MM.1S (cell line): Measurements from ENCODE around the gene NTN1.
"Not testable (repeated sequence)": the region's sequence is repeated elsewhere in the genome, so short reads cannot be mapped to it uniquely, and the experiment has no call there.

ENCODE experiments used
- DNase-seq: peaks from one replicate; pipeline ENCODE4 v3.0.0-alpha.2; 2015
- H2AFZ ChIP-seq: fragments of 300-600 bp; sonication (generic); 2 replicates; pipeline ENCODE4 v1.6.0; 2016; ENCODE audit warnings: antibody characterized with exemption, low read length
- H3F3A ChIP-seq: fragments of 300-600 bp; sonication (generic); 2 replicates; pipeline ENCODE4 v1.6.1; 2016; ENCODE audit warnings: mild to moderate bottlenecking, antibody characterized with exemption, low read length, moderate library complexity, mixed read lengths; ENCODE audit not compliant: insufficient read depth
- H3K27ac ChIP-seq: fragments of 300-600 bp; sonication (generic); 2 replicates; pipeline ENCODE4 v1.5.1; 2016; ENCODE audit warnings: mild to moderate bottlenecking, low read length
- H3K27me3 ChIP-seq: fragments of 300-600 bp; sonication (generic); replicated peaks from 2 replicates; pipeline ENCODE4 v1.6.0; 2016; ENCODE audit warnings: low read length; ENCODE audit not compliant: insufficient read depth
- H3K36me3 ChIP-seq: fragments of 300-600 bp; sonication (generic); replicated peaks from 2 replicates; pipeline ENCODE4 v1.6.1; 2016; ENCODE audit warnings: mild to moderate bottlenecking, low read length, mixed read lengths; ENCODE audit not compliant: insufficient read depth
- H3K4me1 ChIP-seq: fragments of 300-600 bp; sonication (generic); 2 replicates; pipeline ENCODE4 v1.6.1; 2016; ENCODE audit warnings: low read length, mixed read lengths
- H3K4me2 ChIP-seq: fragments of 300-600 bp; sonication (generic); 2 replicates; pipeline ENCODE4 v1.6.0; 2016; ENCODE audit warnings: low read depth, low read length
- H3K4me3 ChIP-seq: fragments of 300-600 bp; sonication (generic); 2 replicates; pipeline ENCODE4 v1.5.1; 2016; ENCODE audit warnings: low read length, mixed read lengths
- H3K79me2 ChIP-seq: fragments of 300-600 bp; sonication (generic); 2 replicates; pipeline ENCODE4 v1.6.1; 2016; ENCODE audit warnings: mixed run types, low read length, mixed read lengths
- H3K9ac ChIP-seq: fragments of 300-600 bp; sonication (generic); 2 replicates; pipeline ENCODE4 v1.6.1; 2016; ENCODE audit warnings: low read length, mixed read lengths
- H3K9me2 ChIP-seq: fragments of 300-600 bp; sonication (generic); replicated peaks from 2 replicates; pipeline ENCODE4 v1.6.1; 2016; ENCODE audit warnings: mild to moderate bottlenecking, low read length, mixed read lengths; ENCODE audit not compliant: insufficient read depth
- H3K9me3 ChIP-seq: fragments of 300-600 bp; sonication (generic); replicated peaks from 2 replicates; pipeline ENCODE4 v1.6.1; 2016; ENCODE audit warnings: mild to moderate bottlenecking, low read length, mixed read lengths; ENCODE audit not compliant: insufficient read depth
- H4K20me1 ChIP-seq: fragments of 300-600 bp; sonication (generic); 2 replicates; pipeline ENCODE4 v1.6.1; 2016; ENCODE audit warnings: mild to moderate bottlenecking, low read length, moderate library complexity, mixed read lengths; ENCODE audit not compliant: insufficient read depth
- CTCF ChIP-seq: fragments of 300-600 bp; sonication (generic); IDR thresholded peaks from 2 replicates; pipeline ENCODE4 v1.5.1; 2016; ENCODE audit warnings: antibody characterized with exemption, low read length, mixed read lengths
- EZH2 ChIP-seq: fragments of 300-600 bp; sonication (generic); optimal IDR thresholded peaks from 2 replicates; pipeline ENCODE3; 2017; ENCODE audit warnings: low read depth, mild to moderate bottlenecking, antibody characterized with exemption, low read length, mixed read lengths
- EZH2phosphoT487 ChIP-seq: fragments of 300-600 bp; sonication (generic); IDR thresholded peaks from 2 replicates; pipeline ENCODE4 v1.6.1; 2018; ENCODE audit warnings: antibody characterized with exemption, low read length

The NTN1 gene

GRCh38 chr17:8979715-8980114 is 41.6 kb upstream of the NTN1 start:
- Histone ChIP-seq H3K36me3 (no peaks in the 10 kb centered on the region), H3K4me3 (no peak overlapping the region), H3F3A (no peaks in the 10 kb centered on the region), H4K20me1 (no peaks in the 10 kb centered on the region), H2AFZ (no peak overlapping the region), H3K9me2 (no peaks in the 10 kb centered on the region), H3K9me3 (no peaks in the 10 kb centered on the region), H3K27me3 (no peaks in the 10 kb centered on the region), H3K4me2 (no peak overlapping the region), H3K4me1 (no peaks in the 10 kb centered on the region), H3K79me2 (no peaks in the 10 kb centered on the region), H3K9ac (no peak overlapping the region), H3K27ac (no peak overlapping the region)
- no peak for TF ChIP-seq EZH2
- TF ChIP-seq CTCF = no peak
- TF ChIP-seq EZH2phosphoT487 = no peak
- DNase-seq = no peak

- Histone ChIP-seq H3K9me2 (no peaks in the 10 kb centered on the region), H3K4me3 (no peak overlapping the region), H3F3A (no peaks in the 10 kb centered on the region), H3K36me3 (no peaks in the 10 kb centered on the region), H3K79me2 (no peaks in the 10 kb centered on the region), H2AFZ (no peak overlapping the region), H3K27ac (no peak overlapping the region), H3K4me1 (no peaks in the 10 kb centered on the region), H3K27me3 (no peaks in the 10 kb centered on the region), H4K20me1 (no peaks in the 10 kb centered on the region), H3K9ac (no peak overlapping the region), H3K4me2 (no peak overlapping the region), H3K9me3 (no peaks in the 10 kb centered on the region)
- TF ChIP-seq EZH2phosphoT487 (no peak), CTCF (no peak), EZH2 (no peak)
- no peak for DNase-seq
Observed at GRCh38 chr17:8981443-8981842, 39.9 kb upstream of the NTN1 start.

- not testable (repeated sequence) for H3K36me3 ChIP-seq, H4K20me1 ChIP-seq, H3K9me3 ChIP-seq, H3K9ac ChIP-seq, H3K9me2 ChIP-seq, H3K4me1 ChIP-seq, H2AFZ ChIP-seq, H3F3A ChIP-seq, H3K4me3 ChIP-seq, H3K4me2 ChIP-seq, DNase-seq, H3K27me3 ChIP-seq, H3K27ac ChIP-seq, H3K79me2 ChIP-seq
Observed at GRCh38 chr17:8984225-8984624, 37.1 kb upstream of the NTN1 start.

- no peak overlapping the region for H3K4me2 ChIP-seq
- H3K9me2 ChIP-seq = no peaks in the 10 kb centered on the region
- no peaks in the 10 kb centered on the region for H3K9me3 ChIP-seq
- no peaks in the 10 kb centered on the region for H3K36me3 ChIP-seq
- H3K79me2 ChIP-seq = no peaks in the 10 kb centered on the region
- H3K4me3 ChIP-seq = no peak overlapping the region
- H3F3A ChIP-seq = no peaks in the 10 kb centered on the region
- H3K9ac ChIP-seq = no peak overlapping the region
- no peak for DNase-seq
- no peaks in the 10 kb centered on the region for H3K4me1 ChIP-seq
- TF ChIP-seq EZH2 = no peak
- no peak for TF ChIP-seq EZH2phosphoT487
- H2AFZ ChIP-seq = no peak overlapping the region
- H3K27ac ChIP-seq = no peak overlapping the region
- H4K20me1 ChIP-seq = no peaks in the 10 kb centered on the region
- H3K27me3 ChIP-seq = no peaks in the 10 kb centered on the region
Observed at GRCh38 chr17:8985054-8985701, 36.1 kb upstream of the NTN1 start.
